PC-3 (cell line): ENCODE results near the gene ADARB2. TPM values are rescaled to one million over a fixed set of nuclear protein-coding genes. Genes with fewer than 3 reads are reported as not detected.

ENCODE experiments used
- ATAC-seq: fragments of 200-7000 bp; cut with Tn5 transposase; 2 replicates; pipeline ENCODE4 v1.9.1; 2020; ENCODE audit warnings: mild to moderate bottlenecking, moderate library complexity
- BruUV-seq: library from RNA; stranded (reverse); fragments of 400-500 nt; replicated peaks from 2 replicates; lab custom pipeline; 2021; lab: Mats Ljungman, UMichigan
- CTCF ChIA-PET: fragments of 300-600 bp; sonication (Branson Sonifier 250); formaldehyde crosslinking; loops from one replicate; lab custom pipeline; 2022; ENCODE audit warnings: antibody characterized with exemption; lab: Charles Lee
- POLR2A ChIA-PET: fragments of 300-600 bp; sonication (Branson Sonifier 250); formaldehyde crosslinking; loops from one replicate; lab custom pipeline; 2022; ENCODE audit warnings: antibody characterized with exemption; ENCODE audit not compliant: unreplicated experiment; lab: Charles Lee
- DNase-seq: peaks from one replicate; pipeline ENCODE4 v3.0.0-alpha.2; 2015
- H2AFZ ChIP-seq: fragments of 300-600 bp; sonication (generic); 2 replicates; pipeline ENCODE4 v1.6.0; 2016; ENCODE audit warnings: antibody characterized with exemption, low read length
- H3F3A ChIP-seq: fragments of 300-600 bp; sonication (generic); one replicate; pipeline ENCODE4 v1.6.0; 2017; ENCODE audit warnings: antibody characterized with exemption, low read length, control low read depth, mild to moderate bottlenecking; ENCODE audit not compliant: unreplicated experiment
- H3K27ac ChIP-seq: fragments of 300-600 bp; sonication (generic); 2 replicates; pipeline ENCODE4 v1.5.1; 2016; ENCODE audit warnings: mild to moderate bottlenecking, low read length
- H3K27me3 ChIP-seq: fragments of 300-600 bp; sonication (generic); 2 replicates; pipeline ENCODE4 v1.6.1; 2016; ENCODE audit warnings: low read length, mixed read lengths
- H3K36me3 ChIP-seq: fragments of 300-600 bp; sonication (generic); 2 replicates; pipeline ENCODE4 v1.6.1; 2016; ENCODE audit warnings: low read depth, mixed run types, low read length, mixed read lengths
- H3K4me1 ChIP-seq: fragments of 300-600 bp; sonication (generic); 2 replicates; pipeline ENCODE4 v1.5.1; 2016; ENCODE audit warnings: low read length; ENCODE audit not compliant: insufficient read depth
- H3K4me2 ChIP-seq: fragments of 300-600 bp; sonication (generic); 2 replicates; pipeline ENCODE4 v1.6.0; 2016; ENCODE audit warnings: low read length
- H3K4me3 ChIP-seq: fragments of 300-600 bp; sonication (generic); 2 replicates; pipeline ENCODE4 v1.5.1; 2016; ENCODE audit warnings: mild to moderate bottlenecking, low read length, mixed read lengths
- H3K79me2 ChIP-seq: fragments of 300-600 bp; sonication (generic); 2 replicates; pipeline ENCODE4 v1.6.1; 2017; ENCODE audit warnings: low read length, mixed read lengths
- H3K9ac ChIP-seq: fragments of 300-600 bp; sonication (generic); 2 replicates; pipeline ENCODE4 v1.6.0; 2016; ENCODE audit warnings: mild to moderate bottlenecking, low read length
- H3K9me2 ChIP-seq: fragments of 300-600 bp; sonication (generic); replicated peaks from 2 replicates; pipeline ENCODE4 v1.6.1; 2016; ENCODE audit warnings: mixed run types, low read length, mixed read lengths
- H3K9me3 ChIP-seq: fragments of 300-600 bp; sonication (generic); 2 replicates; pipeline ENCODE4 v1.6.1; 2016; ENCODE audit warnings: low read length, mixed read lengths
- H4K20me1 ChIP-seq: fragments of 300-600 bp; sonication (generic); 2 replicates; pipeline ENCODE4 v1.6.1; 2016; ENCODE audit warnings: low read length, mixed read lengths
- CTCF ChIP-seq: fragments of 300-600 bp; sonication (generic); conservative IDR thresholded peaks from 2 replicates; pipeline ENCODE4 v1.5.1; 2017; ENCODE audit warnings: antibody characterized with exemption, low read depth, mild to moderate bottlenecking, low read length
- EZH2 ChIP-seq: fragments of 300-600 bp; sonication (generic); IDR thresholded peaks from one replicate; pipeline ENCODE4 v1.6.1; 2017; ENCODE audit warnings: antibody characterized with exemption, mild to moderate bottlenecking, low read length; ENCODE audit not compliant: unreplicated experiment
- EZH2phosphoT487 ChIP-seq: fragments of 300-600 bp; sonication (generic); IDR thresholded peaks from 2 replicates; pipeline ENCODE4 v1.6.1; 2018; ENCODE audit warnings: mild to moderate bottlenecking, antibody characterized with exemption, low read length, borderline replicate concordance
- intact Hi-C: fragments of 100-400 bp; cut with micrococcal nuclease; formaldehyde crosslinking; loops from 2 replicates; pipeline ENCODE4 v1.9.0; 2023
- total RNA-seq: library from RNA; depleted of rRNA; stranded (reverse); fragments of >200 nt; gene quantifications from 2 replicates; pipeline ENCODE4 v1.2.3, GENCODE V29; 2014

Gene ADARB2
- total RNA-seq, 1 experiment from 2014 or later = not detected

GRCh38 chr10:1309617-1310270 is 427.6 kb downstream of the ADARB2 start:
- Histone ChIP-seq H3K79me2 (no peaks in the 10 kb centered on the region), H3K27me3 (no peaks in the 10 kb centered on the region), H3K9ac (no peak overlapping the region), H3K4me3 (no peak overlapping the region), H3K36me3 (no peaks in the 10 kb centered on the region), H3K4me1 (no peaks in the 10 kb centered on the region), H3F3A (no peaks in the 10 kb centered on the region), H3K27ac (no peak overlapping the region), H3K9me2 (no peaks in the 10 kb centered on the region), H3K4me2 (no peak overlapping the region), H2AFZ (no peak overlapping the region), H3K9me3 (no peaks in the 10 kb centered on the region), H4K20me1 (no peaks in the 10 kb centered on the region)
- intact Hi-C loops = no loop called here
- TF ChIP-seq EZH2phosphoT487 = no peak
- TF ChIP-seq CTCF = no peak
- TF ChIP-seq EZH2 = no peak
- ChIA-PET CTCF (no interaction called here), POLR2A (no interaction called here)
- BruUV-seq = no TSS peak
- DNase-seq (no peak), ATAC-seq (no peak)

DNA sequence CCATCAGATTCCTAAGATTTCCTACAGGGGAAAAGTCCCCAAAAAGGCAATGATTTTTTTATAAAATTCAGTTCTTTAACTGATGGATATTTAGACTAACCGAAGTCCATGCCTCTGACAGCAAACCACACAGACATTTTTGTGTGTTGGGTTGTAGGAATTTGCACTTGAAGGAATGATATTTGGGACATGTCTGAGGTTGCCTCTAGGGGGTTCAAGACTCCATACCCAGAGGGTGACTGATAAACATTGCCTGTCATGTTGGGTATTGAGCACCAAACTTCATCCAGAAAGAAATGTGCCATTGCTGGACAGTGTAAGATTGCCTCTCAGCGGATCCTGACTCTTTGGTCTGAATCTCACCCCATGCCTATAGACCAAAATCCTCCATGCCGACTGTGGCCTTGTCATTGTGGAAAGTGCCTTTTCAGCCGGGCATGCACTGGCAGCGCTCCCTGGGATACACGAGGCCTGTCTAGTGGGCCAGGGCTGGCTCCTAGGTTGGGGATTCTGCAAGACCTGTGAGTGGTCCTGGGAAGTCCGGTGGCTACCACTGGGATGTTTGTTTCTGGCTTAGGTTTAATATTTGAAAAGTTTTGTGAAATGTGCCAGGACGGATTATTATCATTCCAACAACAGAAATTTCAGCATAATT is 428.2 kb downstream of the ADARB2 start:
- CTCF ChIA-PET = no interaction called here
- no TSS peak for BruUV-seq
- H3K9me3 ChIP-seq = no peaks in the 10 kb centered on the region
- no peaks in the 10 kb centered on the region for H3K9me2 ChIP-seq
- no peaks in the 10 kb centered on the region for H3K4me1 ChIP-seq
- no peak for TF ChIP-seq EZH2phosphoT487
- TF ChIP-seq EZH2 = no peak
- no peak for TF ChIP-seq CTCF
- no peak overlapping the region for H2AFZ ChIP-seq
- no peaks in the 10 kb centered on the region for H3K79me2 ChIP-seq
- H3K36me3 ChIP-seq = no peaks in the 10 kb centered on the region
- H3K4me2 ChIP-seq = no peak overlapping the region
- no peak overlapping the region for H3K4me3 ChIP-seq
- H3K9ac ChIP-seq = no peak overlapping the region
- H3F3A ChIP-seq = no peaks in the 10 kb centered on the region
- POLR2A ChIA-PET = no interaction called here
- no peak for DNase-seq
- no peak overlapping the region for H3K27ac ChIP-seq
- intact Hi-C loops = no loop called here
- H4K20me1 ChIP-seq = no peaks in the 10 kb centered on the region
- ATAC-seq = no peak
- no peaks in the 10 kb centered on the region for H3K27me3 ChIP-seq
